IPS-11a (cell line): ENCODE measurements around the gene SPDYE1.
"Not testable (repeated sequence)": the region's sequence is repeated elsewhere in the genome, so short reads cannot be mapped to it uniquely, and the experiment has no call there.

ENCODE experiments used
- H3K4me3 ChIP-seq: one replicate; pipeline ENCODE4 v1.5.1; 2013; ENCODE audit warnings: low read depth, low read length, control low read depth

The SPDYE1 gene

DNA sequence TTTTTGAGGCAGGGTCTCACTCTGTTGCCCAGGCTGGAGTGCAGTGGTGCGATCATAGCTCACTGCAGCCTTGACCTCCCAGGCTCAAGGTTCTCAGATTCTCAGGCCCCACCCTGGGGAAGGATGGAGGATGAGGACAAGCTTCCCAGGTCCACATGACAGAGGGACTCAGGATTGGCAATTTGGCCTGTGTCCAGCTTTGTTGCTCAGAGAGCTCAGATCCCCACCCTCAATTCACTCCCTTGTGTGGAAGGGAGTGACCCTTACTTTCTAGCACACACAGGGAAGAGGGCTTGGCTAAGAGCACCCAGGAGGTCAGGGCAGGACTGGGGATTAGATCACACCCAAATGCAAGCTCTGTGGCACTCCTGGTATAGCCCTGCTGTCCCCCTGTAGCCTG lies 6.9 kb upstream of the SPDYE1 start:
- not testable (repeated sequence) for H3K4me3 ChIP-seq

GRCh38 chr7:43992896-43993295 lies 4.8 kb upstream of the SPDYE1 start:
- not testable (repeated sequence) for H3K4me3 ChIP-seq

GRCh38 chr7:43994681-43995080 lies 3.0 kb upstream of the SPDYE1 start:
- not testable (repeated sequence) for H3K4me3 ChIP-seq

GRCh38 chr7:44012081-44012480 lies 14.4 kb downstream of the SPDYE1 start:
- H3K4me3 ChIP-seq, result not testable (repeated sequence)

DNA sequence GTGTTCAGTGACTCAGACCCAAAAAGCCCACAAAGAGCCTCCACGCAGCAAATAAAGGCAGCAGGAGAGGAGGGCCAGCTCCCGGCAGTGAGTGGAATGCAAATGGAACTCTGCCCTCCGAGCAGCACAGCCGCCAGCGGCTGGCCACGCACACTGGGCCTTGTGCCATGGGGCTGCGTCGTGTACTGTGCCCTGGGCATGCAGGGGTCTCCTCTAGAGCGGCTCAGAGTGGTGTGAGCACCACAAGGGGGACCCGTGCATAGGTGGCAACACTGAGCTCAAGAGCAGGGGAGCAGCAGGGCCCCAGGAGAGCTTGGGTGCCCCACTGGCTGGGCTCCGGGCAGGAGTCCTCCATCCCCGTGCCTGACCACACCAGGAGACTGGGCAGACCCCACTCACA lies 17.4 kb downstream of the SPDYE1 start:
- not testable (repeated sequence) for H3K4me3 ChIP-seq

DNA sequence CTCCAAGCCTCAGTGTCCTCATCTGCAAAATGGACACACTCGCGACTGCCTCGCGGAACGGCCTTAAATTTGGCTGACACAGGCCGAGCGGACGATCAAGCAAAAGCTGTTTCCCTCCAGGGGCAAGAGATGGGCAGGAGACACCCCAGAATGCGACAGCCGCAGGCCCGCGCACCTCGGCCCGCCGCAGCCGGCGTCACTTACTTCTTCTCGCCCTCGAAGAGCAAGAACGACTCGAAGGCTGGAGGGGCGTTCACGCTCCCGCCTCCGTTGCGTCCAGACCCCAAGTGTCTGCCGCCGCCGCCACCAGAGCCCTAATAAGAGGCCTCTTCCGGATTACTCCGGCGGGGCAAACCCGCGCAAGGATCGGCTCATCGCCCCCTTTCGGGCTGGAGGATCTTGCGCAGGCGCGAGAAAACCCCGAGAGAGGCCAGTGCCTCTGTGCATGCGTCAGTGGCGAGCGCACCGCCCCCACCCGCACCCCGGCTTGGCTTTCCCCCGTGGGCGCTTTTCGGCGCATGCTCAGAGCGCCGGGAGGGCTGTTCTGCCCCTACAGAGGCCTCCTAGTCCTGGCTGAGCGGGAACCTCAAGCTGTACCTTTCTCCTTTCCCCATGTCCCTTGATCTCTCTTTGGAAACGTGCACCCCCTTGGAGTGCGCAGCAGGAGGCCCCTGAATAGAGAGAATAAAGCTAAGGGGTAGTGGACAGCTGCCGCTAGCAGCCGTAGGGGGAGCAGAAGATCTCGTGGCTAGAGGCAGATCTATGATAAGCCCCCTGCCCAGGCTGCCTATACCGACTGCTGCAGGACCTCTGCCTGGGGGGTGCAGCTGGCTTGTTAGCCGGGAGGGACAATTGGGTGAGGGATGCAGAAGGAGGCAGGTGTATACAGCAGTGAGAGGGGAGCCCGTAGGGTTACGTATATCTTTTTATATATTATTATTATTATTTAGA lies 21.4 kb downstream of the SPDYE1 start:
- peak overlapping the region; percentile 80 for H3K4me3 ChIP-seq

GRCh38 chr7:44019825-44020224 lies 22.1 kb downstream of the SPDYE1 start:
- not testable (repeated sequence) for H3K4me3 ChIP-seq

GRCh38 chr7:44022069-44022468 lies 24.4 kb downstream of the SPDYE1 start:
- H3K4me3 ChIP-seq, result not testable (repeated sequence)

DNA sequence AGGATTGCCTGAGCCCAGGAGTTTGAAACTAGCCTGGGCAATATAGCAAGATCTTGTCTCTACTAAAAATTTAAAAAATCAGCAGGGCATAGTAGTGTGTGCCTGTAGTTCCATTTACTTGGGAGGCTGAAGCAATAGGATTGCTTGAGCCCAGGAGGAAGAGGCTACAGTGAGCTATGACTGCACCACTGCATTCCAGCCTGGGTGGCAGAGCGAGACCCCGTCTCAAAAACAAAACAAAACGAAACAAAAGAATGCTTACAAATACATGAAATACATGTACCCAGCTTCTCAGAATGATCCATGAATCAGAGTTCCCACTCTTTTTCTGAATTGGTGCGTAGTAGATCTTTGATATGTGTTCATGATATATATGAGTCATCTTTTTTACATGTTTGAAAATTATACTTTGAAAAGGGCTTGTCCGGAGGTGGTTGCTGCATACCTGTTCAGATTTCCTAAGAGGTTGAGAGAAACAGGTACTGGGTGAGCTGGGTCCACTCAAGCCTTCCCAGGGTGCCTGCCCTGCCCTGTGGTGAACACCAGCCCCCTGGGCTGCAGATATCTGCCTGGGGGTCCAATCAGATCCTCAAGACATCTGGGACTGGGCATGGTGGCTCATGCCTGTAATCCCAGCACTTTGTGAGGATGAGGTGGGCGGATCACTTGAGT lies 25.2 kb downstream of the SPDYE1 start:
- not testable (repeated sequence) for H3K4me3 ChIP-seq

- H3K4me3 ChIP-seq, result not testable (repeated sequence)
These were observed 31.7 kb downstream of the SPDYE1 start for GRCh38 chr7:44029433-44029832.

GRCh38 chr7:44030029-44030428 lies 32.3 kb downstream of the SPDYE1 start:
- not testable (repeated sequence) for H3K4me3 ChIP-seq

- not testable (repeated sequence) for H3K4me3 ChIP-seq
These were observed 33.6 kb downstream of the SPDYE1 start for GRCh38 chr7:44031319-44031718.

GRCh38 chr7:44032031-44032430 lies 34.3 kb downstream of the SPDYE1 start:
- H3K4me3 ChIP-seq, result not testable (repeated sequence)

DNA sequence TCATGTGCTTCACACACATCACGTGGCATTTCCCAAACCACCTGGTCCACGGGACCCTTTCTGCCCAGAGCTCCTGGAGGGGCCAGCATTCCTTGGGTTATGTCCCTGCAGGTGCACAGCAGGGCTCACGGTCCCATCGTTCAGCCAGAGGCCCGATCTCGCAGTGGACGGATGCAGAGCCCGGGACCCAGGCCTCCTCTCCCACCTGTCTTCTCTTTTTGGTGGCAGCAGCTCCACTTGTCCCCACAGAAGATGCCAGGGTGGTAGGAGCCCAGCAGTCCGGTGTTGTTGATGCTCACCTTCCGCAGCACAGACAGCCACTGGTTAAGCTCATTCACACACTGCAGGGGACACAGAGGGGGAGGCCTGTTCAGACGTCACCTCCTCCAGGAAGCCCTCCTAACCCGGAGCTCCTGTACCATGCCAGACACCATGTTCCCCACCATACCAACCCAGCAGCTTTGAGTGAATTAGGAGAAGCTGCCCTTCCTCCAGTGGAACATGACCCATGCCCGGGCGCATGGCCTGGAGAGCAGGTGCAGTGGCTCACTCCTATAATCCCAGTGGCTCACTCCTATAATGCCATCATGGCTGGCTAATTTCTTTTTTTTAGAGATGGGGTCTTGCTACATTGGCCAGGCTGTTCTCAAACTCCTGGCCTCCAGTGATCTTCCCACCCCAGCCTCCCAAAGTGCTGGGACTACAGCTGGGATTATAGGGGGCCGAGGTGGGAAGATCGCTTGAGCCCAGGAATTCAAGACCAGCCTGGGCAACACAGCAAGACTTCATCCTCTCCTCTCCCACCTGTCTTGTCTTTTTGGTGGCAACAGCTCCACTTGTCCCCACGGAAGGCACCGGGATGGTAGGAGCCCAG lies 36.5 kb downstream of the SPDYE1 start:
- not testable (repeated sequence) for H3K4me3 ChIP-seq

- not testable (repeated sequence) for H3K4me3 ChIP-seq
These were observed 38.7 kb downstream of the SPDYE1 start for GRCh38 chr7:44036364-44036763.

DNA sequence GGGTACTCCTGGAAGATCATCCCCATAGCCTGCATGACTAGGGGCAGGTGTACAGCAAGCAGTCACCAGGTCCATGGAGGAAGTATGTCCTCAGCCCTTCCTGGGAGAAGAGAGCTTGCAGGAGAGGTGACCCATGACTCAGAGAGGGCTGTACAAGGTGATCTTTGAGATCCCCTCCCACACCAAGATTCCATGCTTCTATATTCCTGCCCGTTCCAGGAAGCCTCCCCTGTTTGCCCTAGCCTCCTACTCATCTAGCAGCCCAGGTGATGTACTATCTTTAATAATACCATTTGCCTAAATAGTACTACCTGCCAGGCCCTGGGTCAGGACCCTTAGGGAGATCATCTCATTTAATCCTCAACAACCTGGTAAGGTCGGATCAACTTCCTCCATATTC lies 40.3 kb downstream of the SPDYE1 start:
- H3K4me3 ChIP-seq, result not testable (repeated sequence)

GRCh38 chr7:44038553-44038952 lies 40.9 kb downstream of the SPDYE1 start:
- H3K4me3 ChIP-seq, result not testable (repeated sequence)

- H3K4me3 ChIP-seq, result not testable (repeated sequence)
These were observed 41.4 kb downstream of the SPDYE1 start for GRCh38 chr7:44038961-44039558.

DNA sequence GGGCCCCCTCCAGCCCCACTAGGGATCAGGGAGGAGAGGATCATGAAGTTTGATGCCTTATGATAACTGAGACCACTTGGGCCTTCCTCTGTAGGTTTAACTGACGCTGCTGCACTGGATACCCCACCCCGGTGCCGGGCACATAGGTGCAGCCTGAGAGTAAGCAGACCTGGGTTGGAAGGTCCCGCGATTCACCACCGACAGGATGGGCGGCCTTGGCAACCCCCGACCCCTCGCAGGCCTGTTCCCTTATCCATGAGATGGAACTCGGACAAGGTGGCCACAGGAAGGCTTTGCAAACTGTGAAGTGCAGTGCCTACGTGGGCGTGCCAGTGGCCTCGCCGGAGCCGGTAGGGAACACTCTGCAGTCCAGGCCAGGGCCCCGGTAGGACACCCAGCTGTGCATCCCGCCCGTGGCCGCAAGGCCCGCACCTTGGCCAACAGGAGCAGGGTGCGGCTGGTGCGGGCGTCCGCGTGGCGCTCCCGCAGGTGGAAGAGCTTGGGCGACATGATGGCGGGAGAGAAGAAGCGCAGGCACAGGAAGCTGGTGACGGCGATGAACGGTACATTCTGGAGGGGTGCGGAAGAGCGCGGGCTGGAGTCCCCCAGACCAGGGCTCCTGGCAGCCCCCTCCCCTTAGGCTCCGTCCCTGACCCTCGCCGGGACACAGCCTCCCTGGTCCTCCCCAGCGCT lies 42.2 kb downstream of the SPDYE1 start:
- H3K4me3 ChIP-seq, result not testable (repeated sequence)

DNA sequence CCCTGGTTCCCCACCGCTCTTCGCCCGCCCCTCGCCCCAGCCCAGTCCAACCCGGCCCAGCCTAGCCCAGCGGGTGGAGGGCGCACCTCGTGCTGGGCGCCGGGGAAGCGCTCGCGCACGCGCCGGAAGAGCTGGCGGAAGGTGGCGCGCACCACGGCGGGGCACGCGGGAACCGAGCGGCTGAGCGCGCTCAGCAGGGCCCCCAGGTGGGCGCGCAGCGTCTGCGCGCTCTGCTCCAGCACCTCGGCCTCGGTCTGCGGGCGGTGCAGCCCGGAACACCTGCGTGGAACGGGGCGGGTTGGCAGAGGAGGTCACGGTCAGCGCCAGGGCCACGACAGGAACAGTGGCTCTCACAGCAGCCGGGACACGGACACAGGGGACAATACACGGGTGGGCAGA lies 42.8 kb downstream of the SPDYE1 start:
- H3K4me3 ChIP-seq, result not testable (repeated sequence)
